Measurements from ENCODE around the gene ICE2.

Gene ICE2

DNA sequence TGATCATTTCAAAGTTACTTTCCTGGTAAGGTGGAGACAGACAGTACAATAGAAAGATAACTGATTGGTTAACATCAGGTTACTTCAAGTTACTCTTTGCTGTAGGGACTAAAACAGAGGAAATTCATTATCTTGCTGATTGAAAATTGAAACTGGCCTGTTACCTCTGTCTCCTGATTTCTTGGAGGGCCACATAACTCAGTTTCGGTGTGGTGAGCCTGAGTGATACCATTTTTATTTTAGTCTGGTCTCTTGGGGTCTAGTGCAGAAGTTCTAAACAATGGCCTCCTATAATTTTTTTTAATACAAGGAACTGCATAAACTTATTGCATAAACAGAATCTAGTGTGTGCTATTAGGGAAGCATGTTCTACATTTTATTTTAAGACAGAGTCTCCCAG, 1.2 kb upstream of the ICE2 start:
- Histone ChIP-seq H3K4me2 (ENCODE audit: low read depth, low read length, poor library complexity, severe bottlenecking) (peak overlapping the region; percentile 82), H3K36me3 (ENCODE audit: low read length) (peaks cover 12% of the 10 kb centered on the region), H3K79me2 (ENCODE audit: insufficient read depth, low read length) (peaks cover 28% of the 10 kb centered on the region), H3K4me3 (ENCODE audit: insufficient read depth, low read length, poor library complexity, severe bottlenecking) (no peak overlapping the region), H3K27me3 (ENCODE audit: low read length) (no peaks in the 10 kb centered on the region), H3K9ac (ENCODE audit: low read length) (no peak overlapping the region), H3K9me2 (replicated peaks; ENCODE audit: insufficient read depth, low read length) (no peaks in the 10 kb centered on the region), H3K9me3 (ENCODE audit: insufficient read depth, low read length) (no peaks in the 10 kb centered on the region), H2AFZ (ENCODE audit: low read depth, low read length, severe bottlenecking) (no peak overlapping the region), H3F3A (ENCODE audit: insufficient read depth) (no peaks in the 10 kb centered on the region; the same call in 1 of the 2 replicates), H3K27ac (ENCODE audit: low read depth, low read length) (no peak overlapping the region), H4K20me1 (ENCODE audit: low read depth, low read length) (no peaks in the 10 kb centered on the region)
- TF ChIP-seq CTCF (IDR thresholded peaks at IDR 0.05; ENCODE audit: insufficient read depth, low read length, poor library complexity, severe bottlenecking) (no peak), EZH2phosphoT487 (conservative IDR thresholded peaks at IDR 0.05; ENCODE audit: low read length) (no peak)

DNA sequence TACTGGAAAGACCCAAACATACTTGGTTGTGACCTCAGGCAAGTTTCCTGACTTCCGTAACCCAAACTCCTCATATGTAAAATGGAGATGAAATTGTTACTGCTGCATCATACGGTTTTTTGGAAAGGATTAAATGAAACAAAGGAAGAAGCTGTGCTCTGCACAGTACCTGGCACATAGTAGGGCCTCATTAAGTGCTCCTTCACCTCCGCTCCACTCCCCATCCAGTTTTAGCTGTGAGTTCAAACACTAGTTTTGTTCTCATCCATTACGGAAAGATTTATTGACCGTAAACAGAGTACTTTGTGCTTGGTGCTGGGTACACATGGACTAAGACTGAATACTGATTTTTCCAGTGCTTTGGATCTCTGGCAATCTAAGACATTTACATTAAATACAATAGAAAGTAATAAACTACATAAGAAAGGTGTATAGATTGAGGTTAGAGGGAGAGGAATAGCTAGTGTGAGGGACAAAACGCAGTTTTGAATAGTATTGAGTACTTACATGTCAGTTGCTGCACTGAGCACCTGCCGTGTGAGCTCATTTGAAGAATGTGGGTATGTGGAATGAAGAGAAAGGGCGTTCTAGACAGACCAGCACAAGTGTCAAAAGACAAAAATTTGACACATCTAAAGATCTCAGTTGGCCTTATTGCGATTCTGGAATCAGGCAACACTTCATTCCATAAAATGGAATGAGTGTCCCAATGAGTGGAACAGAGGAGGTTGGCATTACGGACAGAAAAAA, 594 bp upstream of the ICE2 start:
- no peak for TF ChIP-seq EZH2phosphoT487 (conservative IDR thresholded peaks at IDR 0.05; ENCODE audit: low read length)
- TF ChIP-seq CTCF (IDR thresholded peaks at IDR 0.05; ENCODE audit: insufficient read depth, low read length, poor library complexity, severe bottlenecking): no peak
- H4K20me1 ChIP-seq (ENCODE audit: low read depth, low read length): no peaks in the 10 kb centered on the region
- peak overlapping the region; percentile 89 for H3K9ac ChIP-seq (ENCODE audit: low read length)
- no peaks in the 10 kb centered on the region for H3K9me3 ChIP-seq (ENCODE audit: insufficient read depth, low read length)
- peak overlapping the region; percentile 94 for H2AFZ ChIP-seq (ENCODE audit: low read depth, low read length, severe bottlenecking)
- H3K9me2 ChIP-seq (replicated peaks; ENCODE audit: insufficient read depth, low read length): no peaks in the 10 kb centered on the region
- H3K4me3 ChIP-seq (ENCODE audit: insufficient read depth, low read length, poor library complexity, severe bottlenecking): peak overlapping the region; percentile 88
- H3K27ac ChIP-seq (ENCODE audit: low read depth, low read length): no peak overlapping the region
- H3K4me2 ChIP-seq (ENCODE audit: low read depth, low read length, poor library complexity, severe bottlenecking): peak overlapping the region; percentile 82
- peaks cover 34% of the 10 kb centered on the region for H3K79me2 ChIP-seq (ENCODE audit: insufficient read depth, low read length)
- no peaks in the 10 kb centered on the region; the same call in 1 of the 2 replicates for H3F3A ChIP-seq (ENCODE audit: insufficient read depth)
- H3K27me3 ChIP-seq (ENCODE audit: low read length): no peaks in the 10 kb centered on the region
- H3K36me3 ChIP-seq (ENCODE audit: low read length): peaks cover 17% of the 10 kb centered on the region

DNA sequence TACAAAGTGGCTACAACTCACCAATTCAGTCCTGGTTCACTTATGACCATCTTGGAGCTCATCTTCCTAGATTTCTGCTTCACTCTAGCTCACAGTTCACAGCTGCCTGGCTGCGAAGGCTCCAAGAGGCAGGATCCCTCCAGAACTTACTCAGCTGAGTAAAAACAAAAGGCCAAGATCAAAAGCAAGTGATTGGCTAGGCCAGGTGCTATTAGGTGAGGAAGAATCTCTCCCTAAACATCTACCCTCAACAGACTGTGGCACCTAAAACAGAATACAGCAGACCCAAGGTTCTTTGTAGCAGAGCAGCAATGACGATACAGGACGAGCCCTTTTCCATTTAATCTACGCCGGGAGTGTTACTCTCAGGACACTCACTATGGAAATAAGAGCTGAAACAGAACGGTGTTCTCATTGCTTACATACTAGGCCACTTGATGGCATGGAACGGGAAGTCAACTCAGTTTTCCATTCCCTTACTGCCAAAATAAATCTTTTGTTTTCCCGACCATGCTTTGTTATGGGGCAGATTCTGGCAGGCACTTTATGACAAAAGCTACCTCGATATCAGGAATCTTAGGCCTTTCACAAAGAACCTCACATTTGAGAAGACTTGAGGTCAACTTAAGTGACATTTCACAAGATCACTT, 901 bp downstream of the ICE2 start:
- Histone ChIP-seq H3K9me3 (ENCODE audit: insufficient read depth, low read length) (no peaks in the 10 kb centered on the region), H3F3A (ENCODE audit: insufficient read depth) (no peaks in the 10 kb centered on the region; the same call in 1 of the 2 replicates), H3K36me3 (ENCODE audit: low read length) (peaks cover 20% of the 10 kb centered on the region), H3K9me2 (replicated peaks; ENCODE audit: insufficient read depth, low read length) (no peaks in the 10 kb centered on the region), H3K9ac (ENCODE audit: low read length) (peak overlapping the region; percentile 89), H3K79me2 (ENCODE audit: insufficient read depth, low read length) (peaks cover 41% of the 10 kb centered on the region), H2AFZ (ENCODE audit: low read depth, low read length, severe bottlenecking) (peak overlapping the region; percentile 94), H3K4me3 (ENCODE audit: insufficient read depth, low read length, poor library complexity, severe bottlenecking) (peak overlapping the region; percentile 88), H4K20me1 (ENCODE audit: low read depth, low read length) (no peaks in the 10 kb centered on the region), H3K27me3 (ENCODE audit: low read length) (no peaks in the 10 kb centered on the region), H3K27ac (ENCODE audit: low read depth, low read length) (peak overlapping the region; percentile 69), H3K4me2 (ENCODE audit: low read depth, low read length, poor library complexity, severe bottlenecking) (peak overlapping the region; percentile 82)
- no peak for TF ChIP-seq EZH2phosphoT487 (conservative IDR thresholded peaks at IDR 0.05; ENCODE audit: low read length)

- Histone ChIP-seq H2AFZ (ENCODE audit: low read depth, low read length, severe bottlenecking) (no peak overlapping the region), H3K9ac (ENCODE audit: low read length) (peak overlapping the region; percentile 89), H3K27me3 (ENCODE audit: low read length) (no peaks in the 10 kb centered on the region), H3K9me2 (replicated peaks; ENCODE audit: insufficient read depth, low read length) (no peaks in the 10 kb centered on the region), H3K79me2 (ENCODE audit: insufficient read depth, low read length) (peaks cover 41% of the 10 kb centered on the region), H3K9me3 (ENCODE audit: insufficient read depth, low read length) (no peaks in the 10 kb centered on the region), H4K20me1 (ENCODE audit: low read depth, low read length) (no peaks in the 10 kb centered on the region), H3K4me3 (ENCODE audit: insufficient read depth, low read length, poor library complexity, severe bottlenecking) (peak overlapping the region; percentile 88), H3F3A (ENCODE audit: insufficient read depth) (no peaks in the 10 kb centered on the region; the same call in 1 of the 2 replicates), H3K27ac (ENCODE audit: low read depth, low read length) (no peak overlapping the region), H3K4me2 (ENCODE audit: low read depth, low read length, poor library complexity, severe bottlenecking) (peak overlapping the region; percentile 82), H3K36me3 (ENCODE audit: low read length) (peaks cover 20% of the 10 kb centered on the region)
- TF ChIP-seq CTCF (IDR thresholded peaks at IDR 0.05; ENCODE audit: insufficient read depth, low read length, poor library complexity, severe bottlenecking): no peak
- TF ChIP-seq EZH2phosphoT487 (conservative IDR thresholded peaks at IDR 0.05; ENCODE audit: low read length): no peak
These were observed 1.8 kb downstream of the ICE2 start for GRCh38 chr15:60477164-60477563.

Measured in SU-DHL-6 (cell line).